GM18502 (cell line): Measurements from ENCODE around the gene TEX22.

Source experiments
- ATAC-seq: cut with Tn5 transposase; IDR thresholded peaks from one replicate; pipeline ENCODE4 v1.9.1; 2021; ENCODE audit warnings: mild to moderate bottlenecking; ENCODE audit not compliant: unreplicated experiment, poor library complexity

The TEX22 gene

DNA sequence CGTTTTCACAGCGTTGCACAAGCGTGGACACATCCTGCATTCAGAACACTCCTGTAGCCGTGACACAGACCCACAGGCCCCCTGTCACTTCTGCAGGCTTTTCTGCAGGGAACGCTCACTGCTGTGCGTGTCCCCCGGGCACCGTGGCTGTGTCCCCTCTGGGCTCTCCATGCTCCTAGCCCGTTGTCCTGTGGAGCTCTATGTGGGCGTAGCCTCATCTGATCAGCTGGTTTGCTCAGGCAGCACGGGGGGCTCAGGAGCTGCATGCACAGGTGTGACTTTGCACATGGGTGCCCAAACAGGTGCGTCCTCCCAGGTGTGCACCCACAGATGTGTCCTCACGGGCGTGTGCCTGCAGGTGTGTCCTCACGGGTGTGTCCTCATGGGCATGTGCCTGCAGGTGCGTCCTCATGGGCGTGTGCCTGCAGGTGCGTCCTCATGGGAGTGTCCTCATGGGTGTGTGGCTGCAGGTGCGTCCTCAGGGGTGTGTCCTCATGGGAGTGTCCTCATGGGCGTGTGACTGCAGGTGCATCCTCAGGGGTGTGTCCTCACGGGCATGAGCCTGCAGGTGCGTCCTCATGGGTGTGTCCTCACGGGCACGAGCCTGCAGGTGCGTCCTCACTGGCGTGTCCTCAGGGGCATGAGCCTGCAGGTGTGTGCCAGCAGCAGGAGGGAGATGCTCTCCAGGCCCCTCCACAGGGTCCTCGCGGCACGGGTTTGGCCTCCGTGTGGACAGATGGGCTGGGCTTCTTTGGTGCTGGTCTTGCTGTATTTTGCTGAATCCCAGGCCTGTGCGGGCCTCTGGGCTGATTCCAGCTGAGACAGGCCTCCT, 38.8 kb downstream of the TEX22 start:
- ATAC-seq, result no peak

DNA sequence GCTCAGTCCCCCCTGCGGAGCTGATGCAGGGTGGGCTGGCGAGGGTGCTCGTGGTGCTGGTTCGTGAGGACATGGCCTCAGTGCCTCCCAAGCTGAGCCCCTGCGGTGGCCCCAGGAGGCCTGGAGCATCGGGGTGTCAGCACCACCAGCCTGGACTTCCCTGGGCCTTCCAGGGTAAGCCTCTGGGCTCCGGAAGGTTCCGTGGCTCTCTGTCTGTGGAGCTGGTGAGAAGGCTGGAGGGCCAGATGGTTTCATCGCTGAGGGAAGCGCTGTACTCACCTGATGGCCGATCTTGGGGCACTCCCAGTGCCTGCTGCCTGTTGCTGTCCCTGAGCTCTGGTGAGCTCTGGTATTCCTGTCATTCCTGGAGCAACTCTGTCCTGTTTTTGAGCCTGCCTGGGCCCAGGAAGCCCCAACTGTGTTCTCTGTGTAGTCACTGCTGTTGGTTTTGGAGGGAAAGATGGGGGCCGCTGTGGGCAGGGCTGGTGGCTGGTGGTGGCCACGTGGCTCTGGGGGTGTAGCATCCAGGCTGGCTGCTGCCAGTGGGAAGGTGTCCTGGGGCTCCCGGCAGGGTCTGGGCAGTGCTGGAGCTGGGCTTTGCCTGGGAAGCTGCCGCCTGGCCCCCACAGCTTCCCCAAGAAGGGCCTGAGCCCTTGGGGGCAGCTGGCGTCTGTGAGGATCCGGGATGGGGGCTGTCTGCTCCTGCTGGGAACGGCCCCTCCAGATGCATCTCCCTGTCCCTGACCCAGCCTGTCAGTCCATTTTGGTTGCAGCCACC, 39.6 kb downstream of the TEX22 start:
- ATAC-seq, result no peak

DNA sequence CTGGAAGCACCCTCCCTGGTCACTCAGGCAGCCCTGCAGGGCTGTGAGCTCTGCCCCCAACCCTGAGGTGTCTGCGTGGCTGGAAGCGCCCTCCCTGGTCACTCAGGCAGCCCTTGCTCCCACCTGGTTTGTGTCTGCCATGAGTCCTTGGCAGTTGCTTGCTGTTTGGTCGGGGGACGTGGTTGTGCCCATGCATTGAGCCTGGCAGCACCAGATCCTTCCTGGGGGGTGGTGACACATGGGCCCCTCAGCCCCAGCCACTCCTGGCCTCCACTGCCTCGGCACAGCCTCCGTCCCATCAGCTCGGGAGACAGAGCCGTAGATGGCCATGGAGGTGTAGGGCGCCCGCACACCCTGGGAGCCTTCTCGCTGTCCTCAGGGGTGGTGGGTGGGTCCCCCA, 40.8 kb downstream of the TEX22 start:
- no peak for ATAC-seq

DNA sequence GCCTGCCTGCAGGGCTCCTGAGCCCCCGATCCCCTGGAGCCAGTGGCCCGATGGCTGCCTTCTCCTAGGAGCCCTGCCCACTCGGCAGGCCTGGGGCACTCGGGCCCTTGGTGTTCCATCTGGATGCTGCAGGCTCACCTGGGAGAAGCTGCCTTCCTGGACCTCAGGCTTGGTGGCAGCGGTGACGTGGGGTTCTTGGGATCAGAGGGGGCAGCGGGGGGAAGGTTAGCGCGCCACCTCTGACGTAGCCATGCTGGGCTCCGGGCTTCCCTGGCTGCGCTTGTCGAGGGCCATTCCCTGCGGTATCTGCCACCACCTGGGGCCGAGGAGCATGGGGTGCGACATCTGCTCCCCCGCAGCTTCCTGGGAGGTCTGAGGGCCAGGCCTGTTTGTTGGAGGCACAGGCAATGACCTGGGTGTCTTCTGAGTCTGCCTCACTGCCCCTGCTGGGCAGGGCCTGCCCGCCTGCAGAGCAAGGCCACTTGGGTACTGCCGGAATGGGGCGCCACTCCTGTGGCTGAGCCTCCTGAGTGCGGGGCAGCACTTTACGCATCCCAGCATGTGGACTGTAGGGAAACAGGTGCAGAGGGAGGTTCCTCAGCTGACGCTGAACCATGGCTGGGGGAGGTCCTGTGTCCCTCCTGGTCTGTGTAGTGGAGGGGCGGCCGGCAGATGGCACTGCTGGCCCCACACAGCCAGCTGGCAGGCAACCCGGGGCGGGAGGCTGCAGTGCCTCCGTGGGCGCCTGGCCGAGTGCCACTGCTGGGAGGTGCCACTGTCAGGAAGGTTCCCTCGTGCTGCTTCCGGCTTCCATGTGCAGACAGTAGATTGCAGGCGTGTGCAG, 41.6 kb downstream of the TEX22 start:
- ATAC-seq, result no peak

DNA sequence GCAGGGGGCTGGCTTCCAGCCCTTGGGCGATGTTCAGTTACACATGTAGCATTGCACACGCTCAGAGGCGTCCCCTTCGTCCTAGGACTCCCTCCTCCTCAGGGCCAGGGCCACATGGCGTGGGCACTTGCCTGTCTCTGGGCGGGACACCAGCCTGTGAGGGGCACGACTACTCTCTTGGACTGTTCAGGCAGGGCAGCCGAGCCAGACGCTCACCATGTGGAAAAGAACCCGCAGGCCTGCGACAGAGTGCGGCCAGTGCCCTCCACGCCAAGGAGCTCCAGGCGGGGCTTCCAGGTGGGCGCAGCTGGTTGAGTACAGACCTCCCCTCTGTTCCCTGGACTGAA, 42.2 kb downstream of the TEX22 start:
- ATAC-seq, result no peak

DNA sequence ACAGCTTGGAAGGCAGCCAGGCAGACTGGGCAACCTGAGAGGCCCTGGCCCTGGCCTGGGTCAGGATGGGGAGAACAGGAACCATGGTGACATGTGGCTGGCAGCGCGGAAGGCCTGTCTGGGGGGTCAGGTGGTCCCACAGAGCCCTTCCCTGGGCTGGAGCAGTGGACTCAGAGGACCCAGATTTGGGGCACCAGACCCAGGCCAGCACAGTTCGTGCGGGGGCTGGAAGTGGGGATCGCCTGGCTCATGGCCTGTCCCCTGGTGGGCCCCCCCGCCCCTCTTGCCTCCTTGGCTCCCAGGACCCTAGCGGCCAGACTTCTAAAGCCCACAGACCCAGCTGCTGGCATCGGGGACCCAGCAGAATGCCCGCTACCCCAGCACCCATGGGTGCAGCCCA, 42.7 kb downstream of the TEX22 start:
- ATAC-seq, result no peak

DNA sequence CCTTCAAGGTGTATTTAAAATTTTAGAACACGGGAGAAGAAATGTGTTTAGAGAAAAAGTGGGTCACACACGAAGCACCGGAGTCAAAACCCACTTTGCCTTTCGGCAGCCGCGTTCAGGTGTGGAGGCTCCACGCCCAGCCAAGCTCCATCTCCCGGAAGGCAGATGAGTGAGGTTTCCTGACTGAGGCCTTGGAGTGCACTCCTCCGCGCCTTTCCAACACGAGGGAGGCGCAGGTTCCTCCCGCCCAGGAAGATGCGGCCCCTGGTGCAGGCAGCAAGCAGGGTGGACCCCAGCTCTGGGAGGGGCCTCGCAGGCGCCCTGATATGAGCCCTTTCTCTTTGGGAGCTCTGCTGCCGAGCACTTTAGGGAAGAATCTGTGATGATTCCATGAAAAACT, 43.8 kb downstream of the TEX22 start:
- no peak for ATAC-seq

DNA sequence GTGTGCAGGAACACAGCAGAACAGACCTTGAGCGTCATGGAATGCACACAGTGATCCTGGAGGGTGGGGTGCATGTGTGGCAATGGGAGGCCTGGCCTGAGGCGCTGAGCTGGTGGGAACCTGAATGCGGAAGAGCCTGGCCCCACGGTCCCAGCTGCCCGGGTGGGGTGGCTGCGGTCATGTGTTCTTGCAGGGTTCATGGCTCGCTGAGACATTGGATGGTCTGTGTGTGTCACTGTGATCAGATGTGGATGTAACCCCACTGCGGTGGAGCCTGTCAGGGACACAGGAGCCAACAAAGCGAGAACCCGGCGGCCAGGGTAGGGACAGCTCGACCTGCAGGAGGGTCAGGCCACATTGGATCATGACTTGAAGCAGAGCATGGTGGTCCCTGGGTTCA, 44.5 kb downstream of the TEX22 start:
- ATAC-seq, result no peak

DNA sequence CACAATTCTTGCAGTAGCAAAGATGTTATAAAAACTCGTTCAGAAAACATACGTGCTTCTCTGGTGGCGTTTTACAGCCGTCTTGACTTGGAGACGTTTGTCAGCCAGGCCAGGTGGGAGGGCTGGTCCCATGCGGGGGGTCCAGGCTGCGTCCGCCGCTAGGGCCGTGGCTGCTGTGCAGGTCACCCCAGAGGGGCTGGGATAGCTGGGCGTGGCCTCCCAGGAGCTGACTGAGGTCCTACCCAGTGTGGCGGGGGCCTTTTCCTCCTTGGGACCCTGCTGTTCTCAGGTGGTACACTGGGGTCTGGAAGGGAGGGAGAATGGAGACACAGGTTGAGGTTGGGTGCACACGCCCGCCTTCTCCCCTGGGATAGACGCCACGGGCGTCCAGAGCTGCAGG, 46.5 kb downstream of the TEX22 start:
- no peak for ATAC-seq

DNA sequence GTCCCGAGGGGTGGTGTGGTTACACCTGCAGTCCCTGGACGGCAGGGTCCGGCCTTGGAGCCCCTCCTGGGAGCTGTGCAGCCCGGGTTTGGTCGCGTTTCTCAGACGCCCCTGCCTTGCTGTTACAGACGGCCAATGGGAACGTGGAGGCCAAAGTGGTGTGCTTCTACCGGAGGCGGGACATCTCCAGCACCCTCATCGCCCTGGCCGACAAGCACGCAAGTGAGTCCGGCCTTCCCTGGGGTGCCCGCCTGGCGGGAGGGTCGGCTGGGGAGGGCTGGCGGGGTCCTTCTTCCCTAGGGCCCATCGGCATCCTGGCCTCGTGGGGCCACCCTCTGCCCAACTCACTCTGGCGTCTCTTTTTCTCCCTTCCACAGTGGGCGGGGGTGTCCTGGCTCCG, 47.0 kb downstream of the TEX22 start:
- ATAC-seq, result no peak

DNA sequence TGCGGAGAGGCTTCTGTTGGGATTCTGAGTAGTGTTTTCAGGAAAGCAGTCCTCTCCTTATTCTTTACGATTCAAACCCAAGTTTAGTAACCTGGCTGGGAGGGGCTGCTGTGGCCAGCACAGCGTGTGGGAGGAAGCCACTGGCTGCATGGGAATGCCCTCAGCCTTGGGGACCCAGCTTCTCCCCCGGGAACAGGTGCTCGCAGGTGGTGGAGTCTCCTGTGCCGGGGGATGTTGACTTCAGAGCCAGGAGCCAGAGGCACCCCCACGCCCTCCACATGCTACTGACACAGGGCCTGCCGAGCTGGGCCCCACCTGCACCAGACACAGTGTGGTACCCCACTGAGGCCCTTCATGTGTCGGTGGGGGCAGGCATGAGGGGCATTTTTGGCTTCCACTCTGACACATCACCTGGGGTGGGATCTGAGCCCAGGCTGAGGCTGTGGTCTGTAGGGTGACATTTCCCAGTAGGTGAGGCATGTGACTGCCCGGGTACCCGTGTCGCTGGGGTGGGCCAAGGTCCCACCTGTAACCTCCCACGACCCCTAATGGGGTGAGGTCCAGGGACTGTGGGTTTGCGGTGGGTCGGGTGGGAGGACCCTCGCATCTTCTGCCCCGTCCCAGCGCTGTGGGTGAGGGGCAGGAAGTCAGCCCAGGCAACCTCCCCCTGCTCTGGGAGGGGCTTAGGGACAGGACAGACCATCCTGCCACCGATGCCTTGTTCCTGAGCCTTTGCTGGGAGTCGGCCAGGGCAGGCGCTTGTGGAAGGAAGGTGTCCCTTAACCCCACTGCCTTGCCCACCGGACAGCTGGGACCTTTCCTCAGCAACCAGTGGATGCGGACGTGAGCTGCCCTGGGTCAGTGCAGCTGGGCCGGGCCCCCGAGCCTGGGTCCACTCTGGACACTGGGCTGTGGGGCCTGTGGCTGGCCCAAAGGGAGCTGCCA, 47.8 kb downstream of the TEX22 start:
- ATAC-seq, result no peak

DNA sequence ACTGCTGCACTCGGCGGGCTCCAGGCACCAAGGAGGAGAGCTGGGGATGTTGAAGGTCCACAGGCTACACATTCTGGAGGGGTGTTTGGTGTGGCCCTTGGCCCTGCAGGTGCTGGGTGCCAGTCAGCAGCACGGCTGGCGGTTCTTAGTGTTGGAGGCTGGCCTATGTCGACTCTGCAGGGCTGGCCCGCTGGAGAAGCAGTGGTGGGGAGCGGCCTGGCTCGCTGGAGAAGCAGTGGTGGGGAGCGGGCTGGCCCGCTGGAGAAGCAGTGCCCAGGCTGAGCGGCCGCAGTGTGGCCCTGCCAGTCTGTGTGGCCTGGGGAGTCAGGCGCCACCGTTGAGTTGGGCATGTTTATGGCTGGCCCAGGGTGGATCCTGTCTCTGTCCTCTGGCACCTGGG, 48.6 kb downstream of the TEX22 start:
- ATAC-seq, result no peak

DNA sequence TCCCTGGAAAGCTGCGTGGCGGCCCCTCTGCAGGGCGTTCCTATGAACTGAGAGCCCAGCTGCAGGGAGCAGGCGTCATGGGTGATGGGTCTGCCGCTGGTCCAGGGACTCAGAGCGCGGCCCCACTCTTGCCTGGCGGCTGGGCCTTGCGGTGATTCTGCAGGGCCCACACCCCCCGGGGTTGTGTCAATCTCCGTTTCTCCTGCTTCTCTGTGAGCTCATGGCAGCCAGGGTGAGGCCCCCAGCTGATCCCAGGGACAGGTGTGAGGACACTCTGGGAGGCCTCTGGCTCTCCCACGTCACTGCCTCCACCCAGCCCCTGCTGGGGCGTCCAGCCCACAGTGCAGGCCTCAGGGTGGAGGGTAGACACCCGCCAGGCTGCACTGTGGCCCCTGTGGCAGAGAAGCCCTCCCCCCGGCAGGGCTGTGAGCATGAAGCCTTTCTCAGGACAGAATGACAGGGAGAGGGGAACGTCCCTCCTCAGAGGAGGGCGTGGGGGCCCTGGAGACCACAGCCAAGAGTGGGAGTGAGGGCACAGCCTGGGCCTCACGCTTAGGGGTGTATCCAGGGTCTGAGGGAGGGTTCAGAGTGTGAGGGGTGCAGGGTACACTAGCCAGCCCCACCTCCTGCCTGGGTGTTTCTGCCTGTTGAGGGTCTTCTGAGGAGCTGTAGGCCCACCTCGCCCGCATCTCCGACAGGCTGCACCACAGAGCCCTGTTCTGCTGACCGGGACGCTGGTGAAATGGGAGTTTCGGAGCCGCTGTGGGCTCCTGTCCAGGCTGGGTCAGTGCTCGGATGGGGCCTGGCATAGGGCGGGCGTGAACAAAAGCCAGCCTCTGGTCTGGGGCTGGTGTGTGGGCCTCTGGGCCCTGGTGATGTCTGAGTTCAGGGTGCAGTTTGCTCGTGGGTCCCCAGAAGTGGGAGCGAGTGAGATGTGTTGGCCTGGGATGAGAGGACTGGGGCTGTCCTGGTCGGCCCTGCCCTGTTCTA, 49.6 kb downstream of the TEX22 start:
- no peak for ATAC-seq

DNA sequence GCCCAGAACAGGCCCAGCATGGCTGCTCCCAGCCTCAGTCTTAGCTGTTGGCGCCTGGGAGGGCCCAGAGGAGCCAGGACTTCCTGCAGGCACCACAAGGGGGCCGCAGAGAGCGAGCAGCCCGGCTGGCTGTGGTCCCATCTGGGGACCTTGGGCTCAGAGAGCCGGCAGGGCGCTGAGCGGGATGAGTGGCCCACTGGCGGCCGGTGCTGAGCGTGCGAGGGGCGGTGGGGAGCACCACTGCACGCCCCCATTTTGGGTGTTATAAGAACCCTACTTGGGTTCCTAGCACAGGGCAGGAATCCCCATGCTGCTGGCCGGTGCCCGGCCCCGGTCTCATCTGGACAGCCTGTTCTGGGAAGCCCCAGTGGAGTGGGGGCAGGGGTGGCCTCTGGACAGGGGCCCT, 50.4 kb downstream of the TEX22 start:
- no peak for ATAC-seq

DNA sequence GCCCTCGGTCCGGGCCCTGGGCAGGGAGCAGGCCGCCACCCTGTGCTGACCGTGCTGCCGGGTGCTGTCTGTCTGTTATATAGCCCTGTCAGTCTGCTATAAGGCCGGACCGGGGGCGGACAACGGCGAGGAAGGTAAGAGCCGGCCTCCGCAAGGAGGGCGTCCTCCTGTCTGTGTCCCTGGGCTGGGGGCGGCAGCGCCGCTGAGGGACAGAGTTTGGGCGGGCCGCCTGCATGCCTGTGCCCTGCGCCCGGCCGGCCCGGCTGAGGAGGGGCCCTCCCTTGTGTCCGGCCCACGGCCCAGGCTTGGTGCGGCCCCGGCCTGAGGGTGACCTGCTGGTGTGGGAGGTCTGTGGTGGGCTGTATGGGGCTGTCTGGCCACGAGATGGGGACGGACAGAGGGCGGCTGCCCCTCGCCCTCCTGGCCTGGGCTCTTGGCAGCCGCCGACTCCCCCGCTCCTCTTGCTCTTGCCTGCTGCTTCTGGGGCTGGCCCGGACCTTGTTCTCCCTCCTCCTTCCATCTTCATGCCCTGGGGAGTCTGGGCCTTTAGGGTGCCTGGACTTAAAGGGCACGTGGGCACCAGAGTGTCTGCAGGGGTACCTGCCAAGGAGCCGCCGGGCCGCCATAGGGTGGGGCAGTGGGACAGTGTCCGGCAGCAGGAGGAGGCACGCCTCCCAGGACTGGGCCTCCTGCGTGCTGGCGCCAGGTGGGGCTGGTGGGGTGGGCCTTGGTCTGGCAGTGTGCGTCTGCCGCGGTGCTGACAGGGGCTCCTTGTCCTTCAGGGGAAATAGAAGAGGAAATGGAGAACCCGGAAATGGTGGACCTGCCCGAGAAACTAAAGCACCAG, 51.2 kb downstream of the TEX22 start:
- no peak for ATAC-seq

DNA sequence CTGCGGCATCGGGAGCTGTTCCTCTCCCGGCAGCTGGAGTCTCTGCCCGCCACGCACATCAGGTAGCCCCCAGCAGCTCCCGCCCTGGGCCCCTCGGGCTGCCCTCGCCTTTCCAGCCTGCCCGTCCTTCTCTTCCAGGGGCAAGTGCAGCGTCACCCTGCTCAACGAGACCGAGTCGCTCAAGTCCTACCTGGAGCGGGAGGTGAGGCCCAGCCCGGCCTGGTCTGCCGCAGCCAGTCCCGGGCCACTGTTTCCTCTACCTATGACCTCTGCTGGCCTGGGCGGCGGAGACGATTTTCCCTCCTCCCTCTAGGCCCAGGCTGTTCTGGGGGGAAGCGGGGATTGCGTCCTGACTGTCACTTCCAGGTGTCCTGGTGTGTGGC, 51.8 kb downstream of the TEX22 start:
- no peak for ATAC-seq

DNA sequence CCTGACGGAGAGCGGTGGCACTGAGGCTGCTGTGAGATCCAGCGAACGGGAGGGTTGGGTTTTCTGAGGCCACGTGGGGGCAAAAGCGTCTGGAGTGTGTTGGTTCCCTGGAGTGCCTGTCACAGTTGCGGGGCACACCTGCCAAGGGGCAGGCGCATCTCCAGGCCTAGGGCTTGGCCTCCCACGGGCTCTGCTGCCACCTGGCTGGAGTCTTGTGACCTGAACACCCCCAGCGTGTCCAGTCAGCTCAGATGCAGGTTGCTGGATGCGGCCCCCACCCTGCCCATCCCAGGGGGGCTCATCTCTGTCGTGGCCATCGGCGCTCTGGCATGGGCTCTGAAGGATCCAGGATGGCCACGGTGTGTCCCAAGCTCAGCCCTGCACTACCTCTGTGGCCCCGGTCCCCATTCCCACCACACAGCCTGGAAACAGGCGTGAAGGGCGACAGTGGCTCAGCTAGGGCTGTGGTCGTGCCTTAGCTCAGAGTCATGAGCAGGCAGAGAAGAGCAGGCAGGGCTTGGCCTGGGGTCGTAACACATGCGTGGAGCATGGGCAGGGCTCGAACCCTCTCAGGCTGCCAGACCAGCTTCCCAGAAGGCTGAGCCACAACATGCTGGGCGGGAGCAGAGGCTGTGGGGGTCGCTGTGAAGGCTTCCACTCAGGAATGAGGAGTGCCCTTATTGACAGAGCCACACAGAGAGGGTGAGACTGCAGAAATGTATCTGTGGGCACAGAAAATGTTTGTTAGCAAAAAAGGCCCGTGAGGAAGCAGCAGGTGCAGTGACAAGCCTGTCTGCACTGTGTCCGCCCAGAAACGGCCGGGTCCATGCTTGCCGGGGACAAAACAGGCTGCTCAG, 52.8 kb downstream of the TEX22 start:
- ATAC-seq, result no peak
